GM04504 (cell line): ENCODE measurements around the gene AP3B1.
A peak's percentile ranks its signal among the peaks of the same experiment; 100 is the strongest.

ENCODE experiments used
- DNase-seq: peaks from one replicate; pipeline ENCODE4 v3.0.0-alpha.2; 2012; ENCODE audit warnings: low read depth

AP3B1 gene

DNA sequence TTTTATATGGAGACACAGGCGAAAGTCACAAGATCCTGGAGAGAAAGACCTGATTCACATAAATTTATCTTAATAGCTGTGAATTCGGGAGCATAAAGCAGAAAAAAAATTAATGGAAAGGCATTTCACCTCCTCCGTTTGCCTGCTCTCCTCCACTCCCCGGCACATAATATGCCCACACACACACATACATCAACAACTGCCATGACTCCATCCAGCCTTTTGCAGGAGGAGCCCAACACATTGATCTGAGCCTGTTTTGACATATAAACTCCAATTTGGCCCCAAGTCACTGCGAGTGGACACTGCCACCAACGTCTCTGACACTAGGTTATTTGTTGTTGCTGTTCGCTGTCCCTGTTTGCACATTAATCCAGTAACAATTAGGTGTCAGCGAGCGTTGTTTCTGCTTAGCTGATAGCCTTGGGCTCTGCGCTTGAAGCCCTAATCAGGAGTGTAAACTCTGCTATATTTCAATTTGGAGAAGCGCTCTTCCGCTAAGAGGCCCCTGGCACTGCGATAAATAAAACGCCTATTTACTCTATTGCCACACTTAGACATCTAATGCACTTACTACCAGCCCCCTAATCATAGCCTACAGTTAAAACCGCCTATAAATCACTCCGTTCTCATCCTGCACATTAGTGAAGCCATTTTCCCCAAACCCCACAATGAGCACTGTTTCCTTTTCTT, 322.6 kb downstream of the AP3B1 start:
- no peak for DNase-seq

DNA sequence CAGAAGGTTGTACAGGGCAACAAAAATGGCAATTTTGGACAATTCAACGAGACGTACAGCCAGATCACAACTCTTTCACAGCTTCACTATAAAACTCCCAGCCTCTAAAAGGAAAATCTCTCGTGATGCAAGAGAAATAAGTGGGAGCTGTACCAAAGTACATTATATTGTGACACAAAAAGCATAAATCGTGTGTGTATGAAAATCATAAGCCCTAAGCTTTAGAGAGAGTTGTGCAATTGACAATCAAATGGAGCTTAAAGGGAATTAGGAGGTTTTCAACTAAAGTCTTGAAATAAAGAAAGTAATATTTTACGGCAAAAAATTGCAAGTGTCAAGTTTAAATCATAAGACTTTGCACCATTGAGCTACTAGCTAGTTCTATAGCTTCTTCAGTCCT, 323.6 kb downstream of the AP3B1 start:
- no peak for DNase-seq

DNA sequence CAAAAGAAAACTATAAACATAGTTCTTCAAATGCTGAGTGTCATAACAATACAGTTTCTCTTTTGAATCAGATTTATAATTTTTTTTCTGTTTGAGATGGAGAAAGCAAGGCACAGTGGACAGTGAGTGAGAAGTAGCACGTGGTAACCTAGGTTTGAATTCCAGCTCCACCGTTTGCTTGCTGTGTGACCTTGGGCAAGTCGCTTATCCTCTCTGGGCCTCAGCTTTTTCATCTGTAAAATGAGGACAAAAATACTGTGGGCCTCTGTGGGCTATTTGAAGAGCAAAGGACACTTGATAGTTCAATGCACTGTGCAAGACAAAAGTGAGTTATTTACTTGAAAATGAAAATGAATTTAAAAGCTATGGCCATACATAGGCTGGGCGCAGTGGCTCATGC, 330.7 kb downstream of the AP3B1 start:
- DNase-seq = no peak

DNA sequence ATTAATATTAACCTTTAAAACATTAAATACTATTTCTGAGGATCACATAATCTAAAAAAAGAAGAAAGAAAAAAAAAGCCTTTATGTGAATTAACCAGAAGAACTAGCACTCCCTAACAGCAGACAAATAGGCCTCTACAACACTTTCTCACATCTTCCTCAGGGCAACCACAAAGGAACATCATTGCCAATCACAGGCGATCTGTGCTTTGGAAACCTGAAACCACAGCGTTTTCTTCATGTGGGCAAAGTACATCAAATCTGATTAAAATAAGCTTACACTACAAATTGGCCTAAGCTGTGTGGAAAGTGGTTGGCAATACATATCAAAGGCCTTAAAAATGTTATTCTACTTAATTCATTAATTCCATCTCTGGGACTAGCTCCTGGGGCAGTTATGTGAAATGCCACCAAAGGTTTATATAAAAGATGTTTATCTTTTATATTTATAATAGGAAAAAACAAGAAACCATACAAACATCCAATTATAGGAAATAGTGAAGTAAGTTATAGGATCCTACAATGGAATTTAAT, 333.6 kb downstream of the AP3B1 start:
- no peak for DNase-seq

DNA sequence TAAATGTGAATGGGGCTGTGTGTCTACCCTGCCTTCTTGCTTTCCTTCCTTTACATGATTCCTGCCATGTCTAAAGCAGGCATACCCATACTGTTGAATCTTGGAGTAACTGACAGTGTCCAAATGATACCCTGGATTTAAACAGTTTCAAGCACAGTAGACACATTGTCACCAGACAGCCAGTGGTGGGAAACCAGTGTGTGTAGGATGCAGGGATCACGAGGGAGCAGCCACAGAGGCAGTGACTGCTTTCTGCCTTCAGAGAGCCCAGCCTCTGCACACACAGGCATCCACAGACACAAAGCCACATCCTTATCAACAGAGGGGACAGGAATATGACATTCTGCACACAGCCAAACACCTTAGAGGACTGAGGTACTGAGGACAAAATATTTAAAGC, 334.2 kb downstream of the AP3B1 start:
- DNase-seq = no peak

DNA sequence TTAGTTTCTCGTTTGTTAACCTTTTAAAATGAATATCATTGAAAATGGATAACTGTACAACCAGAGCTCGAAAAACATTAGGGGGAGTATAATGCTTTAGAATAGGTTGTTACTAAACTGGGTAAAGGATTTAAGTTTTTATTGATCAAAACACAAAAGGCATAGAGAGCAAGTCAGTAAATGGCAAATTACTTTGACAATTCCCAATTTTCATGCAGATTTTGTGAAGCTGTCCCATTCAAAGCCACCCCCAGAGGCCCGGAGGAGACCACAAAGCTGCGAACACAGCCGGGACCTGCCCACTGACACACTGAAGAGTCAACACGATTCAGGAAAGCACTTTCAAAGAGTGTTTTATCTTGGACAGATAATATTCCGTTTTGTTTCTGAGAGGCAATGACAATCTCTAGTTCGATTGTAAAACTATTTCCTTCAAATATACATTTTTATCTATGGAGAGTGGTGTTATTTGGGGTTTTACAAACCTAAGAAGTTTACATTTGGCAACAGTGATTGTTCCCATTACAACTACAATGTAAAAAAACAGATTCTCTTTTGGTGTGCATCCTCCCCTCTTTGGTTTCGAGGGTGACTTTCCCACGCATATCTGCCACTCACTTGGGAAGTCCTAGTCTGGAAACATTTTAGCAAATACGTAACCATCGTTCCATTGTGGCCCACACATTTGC, 335.7 kb downstream of the AP3B1 start:
- DNase-seq = no peak

DNA sequence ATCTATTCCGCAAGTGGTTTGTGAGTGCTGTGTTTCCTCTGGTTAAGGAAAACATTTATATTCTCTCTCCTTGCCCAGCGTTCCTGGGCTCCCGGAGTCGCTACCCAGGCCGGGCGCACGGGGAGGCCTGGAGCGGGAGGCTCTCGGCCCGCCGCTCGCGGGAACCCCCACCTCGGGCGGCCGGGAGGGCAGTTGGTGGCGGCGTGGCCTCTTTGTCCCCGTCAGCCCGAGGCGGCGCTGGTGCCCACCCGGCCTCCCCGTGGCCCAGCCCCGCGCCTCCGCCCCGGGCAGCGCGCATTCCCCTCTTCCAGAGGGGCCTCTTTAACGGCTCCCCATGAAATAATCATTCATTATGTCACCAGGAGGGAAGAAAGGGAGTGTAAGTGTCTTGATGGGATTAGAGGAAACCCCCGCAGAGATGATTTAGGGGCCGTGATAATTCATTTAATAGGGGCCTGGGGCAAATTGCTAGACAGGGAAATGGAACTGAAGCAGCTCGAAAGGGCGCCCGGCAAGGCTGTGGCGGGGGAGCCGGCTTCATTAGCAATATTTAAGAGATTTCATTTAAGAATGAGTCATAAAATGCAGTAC, 336.5 kb downstream of the AP3B1 start:
- DNase-seq = no peak

DNA sequence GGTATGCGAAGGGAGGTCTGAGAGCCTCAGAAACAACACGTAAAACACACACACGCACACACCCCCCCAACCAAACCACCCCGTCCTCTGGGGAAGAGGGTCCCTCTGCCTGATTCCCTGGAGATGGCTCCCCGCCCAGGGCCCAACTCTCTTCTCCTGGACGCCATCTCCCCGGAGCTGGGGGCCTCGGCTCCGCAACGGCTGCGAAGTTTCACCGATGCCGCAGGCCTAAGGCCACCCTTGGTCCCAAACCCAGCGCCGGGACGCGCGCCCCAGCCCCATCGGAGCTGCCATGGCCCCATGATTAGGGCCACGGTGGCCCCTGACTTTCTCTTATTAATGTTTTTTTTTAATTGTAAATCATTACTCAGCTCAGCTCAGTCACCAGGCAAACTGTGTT, 337.0 kb downstream of the AP3B1 start:
- no peak for DNase-seq

DNA sequence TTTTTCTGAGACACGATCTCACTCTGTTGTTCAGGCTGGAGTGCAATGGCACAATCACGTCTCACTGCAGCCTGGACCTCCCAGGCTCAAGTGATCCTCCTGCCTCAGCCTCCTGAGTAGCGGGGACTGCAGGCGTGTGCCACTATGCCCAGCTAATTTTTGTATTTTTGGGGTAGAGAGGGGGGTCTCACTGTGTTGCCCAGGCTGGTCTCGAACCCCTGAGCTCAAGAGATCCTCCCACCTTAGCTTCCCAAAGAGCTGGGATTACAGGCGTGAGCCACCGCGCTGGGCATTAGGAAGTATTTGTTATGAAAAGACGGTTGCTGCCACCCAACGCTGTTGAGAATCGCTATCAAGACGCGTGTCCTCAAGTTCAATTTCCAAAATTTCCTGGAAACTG, 337.4 kb downstream of the AP3B1 start:
- DNase-seq = no peak

DNA sequence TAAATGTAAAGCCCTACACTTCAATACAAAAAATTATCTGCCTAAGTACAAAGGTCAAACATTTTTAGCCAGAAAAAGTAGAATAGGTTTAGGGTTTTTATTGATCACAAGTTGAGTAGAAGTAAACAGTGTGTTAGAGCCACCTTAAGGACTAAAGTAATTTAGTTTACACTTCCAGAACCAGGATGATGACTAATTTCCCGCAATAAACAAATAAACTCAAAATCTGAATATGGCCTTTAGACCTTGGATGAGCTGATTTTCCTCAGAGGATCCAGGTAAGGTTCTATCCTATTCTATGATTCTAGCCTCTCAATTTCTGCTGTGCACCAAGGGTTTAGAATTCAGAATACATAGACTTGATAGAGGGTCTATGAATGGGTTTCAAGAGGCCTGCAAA, 338.9 kb downstream of the AP3B1 start:
- DNase-seq = no peak

DNA sequence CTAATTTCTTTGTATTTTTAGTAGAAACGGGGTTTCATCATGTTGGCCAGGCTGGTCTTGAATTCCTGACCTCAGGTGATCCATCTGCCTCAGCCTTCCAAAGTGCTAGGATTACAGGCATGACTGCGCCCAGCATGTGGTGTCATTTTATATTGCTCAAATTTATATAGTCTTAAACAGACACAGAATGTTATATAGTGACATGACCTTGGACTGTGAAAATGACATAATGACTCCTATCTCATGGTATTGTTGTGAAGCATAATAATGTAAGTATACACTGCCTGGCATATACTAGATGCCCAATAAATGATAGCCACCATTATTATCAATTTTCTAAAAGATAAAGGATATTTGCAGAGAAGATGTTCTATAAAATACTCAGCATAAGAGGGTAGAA, 341.1 kb downstream of the AP3B1 start:
- no peak for DNase-seq

DNA sequence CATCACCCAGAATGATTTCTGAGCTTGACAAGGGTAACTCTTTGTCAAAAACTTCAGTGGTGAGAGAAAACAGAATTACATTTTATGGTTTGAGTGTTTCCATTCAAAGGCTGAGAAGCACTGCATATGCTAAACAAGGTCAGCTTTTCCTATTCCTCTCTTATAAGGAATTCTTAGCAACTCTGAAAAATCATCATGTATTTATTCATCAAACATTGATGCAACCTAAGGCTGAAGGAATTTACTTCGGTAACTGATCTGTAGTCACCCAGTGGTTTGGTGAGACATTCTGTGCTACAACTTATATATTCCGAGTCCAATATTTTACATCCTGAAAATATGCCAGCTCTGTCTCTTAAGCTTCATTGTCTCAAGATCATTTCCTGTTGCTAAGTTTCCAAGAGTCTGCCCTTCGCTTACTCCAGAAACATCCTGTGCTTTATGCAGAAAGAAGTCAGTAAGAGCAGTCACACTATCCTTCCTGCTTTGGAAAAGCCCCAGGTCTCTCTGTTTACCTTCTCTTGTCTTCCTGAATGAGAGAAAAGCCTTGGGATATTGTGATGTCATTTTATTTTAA, 341.8 kb downstream of the AP3B1 start:
- DNase-seq = peak; percentile 8
